GM12865 (cell line): ENCODE measurements around the gene SEC61B.

Experiments used
- DNase-seq: peaks from one replicate; pipeline ENCODE4 v3.0.0; 2010; ENCODE audit warnings: low read depth
- H3K4me3 ChIP-seq: 2 replicates; pipeline ENCODE4 v1.5.1; 2011; ENCODE audit warnings: mild to moderate bottlenecking, low read depth, low read length, control low read depth
- CTCF ChIP-seq: IDR thresholded peaks from 2 replicates; pipeline ENCODE4 v1.5.1; 2011; ENCODE audit warnings: low read length, control low read depth, low read depth, inconsistent platforms; ENCODE audit not compliant: insufficient read depth; ENCODE audit errors: missing control alignments

SEC61B gene

GRCh38 chr9:99261923-99262322 lies 39.8 kb downstream of the SEC61B start:
- no peak overlapping the region for H3K4me3 ChIP-seq
- no peak for DNase-seq
- no peak for TF ChIP-seq CTCF

GRCh38 chr9:99262949-99263418 lies 40.9 kb downstream of the SEC61B start:
- no peak overlapping the region for H3K4me3 ChIP-seq
- DNase-seq, result peak; percentile 80
- TF ChIP-seq CTCF, result no peak

GRCh38 chr9:99264070-99264680 lies 42.1 kb downstream of the SEC61B start:
- TF ChIP-seq CTCF, result peak; percentile 3
- DNase-seq, result peak; percentile 30
- H3K4me3 ChIP-seq, result no peak overlapping the region

GRCh38 chr9:99265691-99266090 lies 43.6 kb downstream of the SEC61B start:
- no peak for TF ChIP-seq CTCF
- no peak for DNase-seq
- no peak overlapping the region for H3K4me3 ChIP-seq

- H3K4me3 ChIP-seq, result no peak overlapping the region
- DNase-seq, result peak; percentile 84
- peak; percentile 88 for TF ChIP-seq CTCF
Observed at GRCh38 chr9:99266255-99267023, 44.4 kb downstream of the SEC61B start.

- H3K4me3 ChIP-seq, result no peak overlapping the region
- no peak for DNase-seq
- no peak for TF ChIP-seq CTCF
Observed at GRCh38 chr9:99269416-99269815, 47.3 kb downstream of the SEC61B start.
